Neural cell (in vitro differentiated cells): Measurements from ENCODE around the gene PAPOLG. TPM values are rescaled to one million over a fixed set of nuclear protein-coding genes. Genes with fewer than 3 reads are reported as not detected.

Experiments
- H2AFZ ChIP-seq: fragments of 200-600, 300-800 bp; sonication (generic), shearing (Covaris generic); 2 replicates; pipeline ENCODE4 v1.6.0; 2014; ENCODE audit warnings: low read depth, mild to moderate bottlenecking, antibody characterized with exemption, low read length, moderate library complexity
- H3F3A ChIP-seq: fragments of 200-600 bp; shearing (Covaris generic); 2 replicates; pipeline ENCODE4 v1.6.1; 2016; ENCODE audit warnings: mild to moderate bottlenecking, moderate library complexity, mixed read lengths, antibody characterized with exemption, low read length; ENCODE audit not compliant: insufficient read depth, poor library complexity, severe bottlenecking
- H3K27ac ChIP-seq: fragments of 200-600, 300-800 bp; sonication (generic), shearing (Covaris generic); 2 replicates; pipeline ENCODE4 v1.5.1; 2014; ENCODE audit warnings: mild to moderate bottlenecking, low read length, moderate library complexity
- H3K27me3 ChIP-seq: fragments of 300-800, 200-600 bp; sonication (generic), shearing (Covaris generic); 2 replicates; pipeline ENCODE4 v1.6.0; 2014; ENCODE audit warnings: mild to moderate bottlenecking, low read depth, low read length, moderate library complexity; ENCODE audit not compliant: insufficient read depth
- H3K36me3 ChIP-seq: fragments of 300-800, 200-600 bp; sonication (generic), shearing (Covaris generic); 2 replicates; pipeline ENCODE4 v1.5.1; 2014; ENCODE audit warnings: mild to moderate bottlenecking, antibody characterized with exemption, low read length, moderate library complexity; ENCODE audit not compliant: insufficient read depth
- H3K4me2 ChIP-seq: fragments of 300-800, 200-600 bp; sonication (generic), shearing (Covaris generic); 2 replicates; pipeline ENCODE4 v1.6.0; 2014; ENCODE audit warnings: mild to moderate bottlenecking, low read length
- H3K4me3 ChIP-seq: fragments of 300-800, 200-600 bp; sonication (generic), shearing (Covaris generic); 2 replicates; pipeline ENCODE4 v1.5.1; 2014; ENCODE audit warnings: mild to moderate bottlenecking, low read length, moderate library complexity
- H3K79me2 ChIP-seq: fragments of 200-600 bp; shearing (Covaris generic); replicated peaks from 2 replicates; pipeline ENCODE4 v1.6.0; 2014; ENCODE audit warnings: mild to moderate bottlenecking, low read length, moderate library complexity; ENCODE audit not compliant: insufficient read depth
- H3K9ac ChIP-seq: fragments of 300-800, 200-600 bp; sonication (generic), shearing (Covaris generic); 2 replicates; pipeline ENCODE4 v1.6.1; 2016; ENCODE audit warnings: mild to moderate bottlenecking, low read length, mixed read lengths
- H3K9me2 ChIP-seq: fragments of 200-600 bp; shearing (Covaris generic); 2 replicates; pipeline ENCODE4 v1.6.1; 2016; ENCODE audit warnings: mild to moderate bottlenecking, low read length, mixed read lengths; ENCODE audit not compliant: insufficient read depth
- H3K9me3 ChIP-seq: fragments of 200-600, 300-800 bp; sonication (generic), shearing (Covaris generic); 2 replicates; pipeline ENCODE4 v1.6.1; 2016; ENCODE audit warnings: mild to moderate bottlenecking, mixed run types, low read length, moderate library complexity, mixed read lengths
- H4K20me1 ChIP-seq: fragments of 200-600 bp; shearing (Covaris generic); 2 replicates; pipeline ENCODE4 v1.6.1; 2016; ENCODE audit warnings: mild to moderate bottlenecking, mixed run types; ENCODE audit not compliant: insufficient read depth
- EP300 ChIP-seq: fragments of 450-650 bp; conservative IDR thresholded peaks from 2 replicates; pipeline ENCODE4 v1.6.1; 2014; ENCODE audit warnings: antibody characterized with exemption, mild to moderate bottlenecking, moderate library complexity; ENCODE audit not compliant: poor library complexity, severe bottlenecking
- EZH2 ChIP-seq: fragments of 200-600, 300-800 bp; shearing (Covaris generic), sonication (generic); IDR thresholded peaks from 2 replicates; pipeline ENCODE4 v1.6.1; 2014; ENCODE audit warnings: antibody characterized with exemption, low read length, borderline replicate concordance, mild to moderate bottlenecking; ENCODE audit not compliant: insufficient read depth, poor library complexity, severe bottlenecking
- MXI1 ChIP-seq: fragments of 450-650 bp; conservative IDR thresholded peaks from 2 replicates; pipeline ENCODE4 v1.6.1; 2014; ENCODE audit warnings: antibody characterized with exemption, mild to moderate bottlenecking; ENCODE audit not compliant: poor library complexity, severe bottlenecking
- POLR2AphosphoS5 ChIP-seq: IDR thresholded peaks from 2 replicates; pipeline ENCODE4 v1.6.1; 2012
- RAD21 ChIP-seq: fragments of 450-650 bp; conservative IDR thresholded peaks from 2 replicates; pipeline ENCODE4 v1.6.1; 2014; ENCODE audit warnings: antibody characterized with exemption, mild to moderate bottlenecking, moderate library complexity
- REST ChIP-seq: IDR thresholded peaks from 2 replicates; pipeline ENCODE4 v1.6.1; 2012; ENCODE audit warnings: borderline replicate concordance
- SMC3 ChIP-seq: fragments of 450-650 bp; conservative IDR thresholded peaks from 2 replicates; pipeline ENCODE4 v1.6.1; 2014; ENCODE audit warnings: antibody characterized with exemption, mild to moderate bottlenecking, moderate library complexity; ENCODE audit not compliant: poor library complexity
- TAF1 ChIP-seq: IDR thresholded peaks from 2 replicates; pipeline ENCODE4 v1.6.1; 2012; ENCODE audit warnings: low read depth
- polyA plus RNA-seq: library from polyadenylated mRNA; depleted of rRNA; stranded (reverse); fragments of >200 nt; gene quantifications from 2 replicates; pipeline ENCODE4 v1.2.3, GENCODE V29; 2014
- TF ChIP-seq, protein P1 (sequence below): fragments of 450-650 bp; IDR thresholded peaks from 2 replicates; pipeline ENCODE4 v1.5.1; 2014; ENCODE audit warnings: antibody characterized with exemption, mild to moderate bottlenecking, moderate library complexity; ENCODE audit not compliant: poor library complexity, severe bottlenecking

The PAPOLG gene
- polyA plus RNA-seq, 1 donor from 2014 or later, result 31.2 TPM

DNA sequence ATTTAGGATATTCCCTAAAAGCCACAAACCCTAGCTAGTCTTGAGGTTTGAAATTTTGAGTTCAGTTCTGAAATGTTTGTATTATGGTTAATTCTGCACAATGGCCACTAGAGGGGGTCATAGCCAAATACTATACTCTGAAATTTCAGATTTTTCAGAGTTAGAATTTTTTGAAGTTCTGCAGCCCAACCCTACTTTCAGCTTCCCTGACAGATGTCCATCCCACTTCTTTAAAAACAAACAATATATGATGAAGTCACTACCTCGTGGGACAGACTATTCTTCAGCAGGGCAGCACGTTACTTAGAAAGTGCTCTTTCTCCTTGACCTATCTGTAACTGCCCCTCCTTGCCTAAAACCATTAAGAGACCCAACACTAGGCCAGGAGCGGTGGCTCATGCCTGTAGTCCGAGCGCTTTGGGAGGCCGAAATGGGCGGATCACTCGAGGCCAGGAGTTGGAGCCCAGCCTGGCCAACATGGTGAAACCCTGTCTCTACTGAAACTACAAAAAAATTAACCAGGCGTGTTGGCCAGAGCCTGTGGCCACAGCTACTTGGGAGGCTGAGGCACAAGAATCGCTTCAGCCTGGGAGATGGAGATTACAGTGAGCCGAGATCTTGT is 48.2 kb upstream of the PAPOLG start (continued):
- TF ChIP-seq RAD21, result peak; percentile 71
- TF ChIP-seq MXI1, result no peak
- no peak for TF ChIP-seq POLR2AphosphoS5

DNA sequence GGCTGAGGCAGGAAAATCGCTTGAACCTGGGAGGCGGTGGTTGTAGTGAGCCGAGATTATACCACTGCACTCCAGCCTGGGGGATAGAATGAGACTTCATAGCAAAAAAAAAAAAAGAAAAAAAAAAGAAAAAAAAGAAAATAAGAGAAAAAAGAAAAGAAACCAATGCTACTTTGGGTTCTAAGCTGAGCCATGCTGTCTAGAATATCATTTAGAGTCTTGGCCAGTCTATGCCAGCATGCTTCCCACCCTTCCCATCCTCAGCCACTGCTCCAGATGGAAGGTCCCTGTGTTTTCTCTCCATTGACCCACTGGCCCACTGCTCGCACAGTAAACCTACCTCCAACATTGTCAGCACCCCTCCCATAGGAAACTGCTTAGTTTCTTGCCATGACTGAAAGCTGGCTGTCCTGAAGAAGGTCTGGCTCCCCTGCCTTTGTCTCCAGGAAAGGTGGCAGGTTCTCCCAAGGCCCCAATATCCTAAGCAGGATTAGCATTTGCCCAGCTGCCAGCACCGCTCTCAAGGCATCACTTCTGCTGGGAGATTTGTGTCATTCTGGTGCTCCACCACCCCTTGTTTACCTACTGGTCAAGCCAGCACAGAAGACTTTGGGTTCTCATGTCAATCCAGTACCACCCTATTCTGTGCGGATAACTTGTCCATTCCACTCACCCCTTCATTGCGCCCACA is 47.3 kb upstream of the PAPOLG start:
- Histone ChIP-seq H3K27me3 (no peaks in the 10 kb centered on the region), H3K9me2 (no peaks in the 10 kb centered on the region), H4K20me1 (no peaks in the 10 kb centered on the region), H3K36me3 (no peaks in the 10 kb centered on the region), H3K27ac (no peak overlapping the region), H3K9ac (no peak overlapping the region), H2AFZ (no peak overlapping the region), H3F3A (no peaks in the 10 kb centered on the region), H3K4me2 (no peak overlapping the region), H3K4me3 (no peak overlapping the region), H3K79me2 (no peaks in the 10 kb centered on the region), H3K9me3 (no peaks in the 10 kb centered on the region)
- TF ChIP-seq EP300 (no peak), POLR2AphosphoS5 (no peak), MXI1 (no peak), TAF1 (no peak), RAD21 (no peak), REST (no peak), EZH2 (no peak), SMC3 (no peak)
- TF ChIP-seq, protein P1, sequence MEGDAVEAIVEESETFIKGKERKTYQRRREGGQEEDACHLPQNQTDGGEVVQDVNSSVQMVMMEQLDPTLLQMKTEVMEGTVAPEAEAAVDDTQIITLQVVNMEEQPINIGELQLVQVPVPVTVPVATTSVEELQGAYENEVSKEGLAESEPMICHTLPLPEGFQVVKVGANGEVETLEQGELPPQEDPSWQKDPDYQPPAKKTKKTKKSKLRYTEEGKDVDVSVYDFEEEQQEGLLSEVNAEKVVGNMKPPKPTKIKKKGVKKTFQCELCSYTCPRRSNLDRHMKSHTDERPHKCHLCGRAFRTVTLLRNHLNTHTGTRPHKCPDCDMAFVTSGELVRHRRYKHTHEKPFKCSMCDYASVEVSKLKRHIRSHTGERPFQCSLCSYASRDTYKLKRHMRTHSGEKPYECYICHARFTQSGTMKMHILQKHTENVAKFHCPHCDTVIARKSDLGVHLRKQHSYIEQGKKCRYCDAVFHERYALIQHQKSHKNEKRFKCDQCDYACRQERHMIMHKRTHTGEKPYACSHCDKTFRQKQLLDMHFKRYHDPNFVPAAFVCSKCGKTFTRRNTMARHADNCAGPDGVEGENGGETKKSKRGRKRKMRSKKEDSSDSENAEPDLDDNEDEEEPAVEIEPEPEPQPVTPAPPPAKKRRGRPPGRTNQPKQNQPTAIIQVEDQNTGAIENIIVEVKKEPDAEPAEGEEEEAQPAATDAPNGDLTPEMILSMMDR, result no peak

DNA sequence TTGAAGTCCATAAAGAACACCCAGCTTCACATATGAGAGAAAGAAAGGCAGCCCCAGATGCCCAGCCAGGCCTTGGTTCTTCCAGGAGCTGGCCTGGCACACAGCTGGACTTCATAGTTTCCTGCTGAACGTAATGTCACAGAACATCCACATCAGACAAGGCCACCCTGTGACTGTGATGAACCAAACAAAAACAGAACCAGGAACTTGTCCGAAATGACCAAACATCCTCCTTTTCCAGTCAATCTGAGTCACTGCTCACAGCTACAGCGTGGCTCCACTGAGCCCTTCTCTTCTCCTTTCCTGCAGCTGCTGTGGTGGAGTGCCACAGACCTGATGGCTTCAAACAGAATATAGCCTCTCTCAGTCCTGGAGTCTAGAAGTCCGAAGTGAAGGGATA is 45.4 kb upstream of the PAPOLG start:
- H3K9me3 ChIP-seq, result no peaks in the 10 kb centered on the region
- H2AFZ ChIP-seq, result no peak overlapping the region
- no peak for TF ChIP-seq EZH2
- no peak for TF ChIP-seq RAD21
- no peak for TF ChIP-seq MXI1
- no peak for TF ChIP-seq SMC3
- H4K20me1 ChIP-seq, result no peaks in the 10 kb centered on the region
- no peak overlapping the region for H3K9ac ChIP-seq
- H3K4me3 ChIP-seq, result no peak overlapping the region
- no peaks in the 10 kb centered on the region for H3F3A ChIP-seq
- H3K79me2 ChIP-seq, result no peaks in the 10 kb centered on the region
- H3K9me2 ChIP-seq, result no peaks in the 10 kb centered on the region
- H3K27me3 ChIP-seq, result no peaks in the 10 kb centered on the region
- H3K27ac ChIP-seq, result no peak overlapping the region
- H3K4me2 ChIP-seq, result no peak overlapping the region
- H3K36me3 ChIP-seq, result no peaks in the 10 kb centered on the region
